B cell (primary cell): ENCODE measurements around the gene NTHL1. TPM values are rescaled to one million over a fixed set of nuclear protein-coding genes. Genes with fewer than 3 reads are reported as not detected.

Source experiments
- ATAC-seq: fragments of 200-7000 bp; cut with Tn5 transposase; one replicate; pipeline ENCODE4 v1.10.0; 2021; ENCODE audit warnings: low read depth, mild to moderate bottlenecking, moderate number of reproducible peaks, moderate library complexity
- CTCF ChIA-PET: fragments of 350-600 bp; sonication (Branson Sonifier 250); formaldehyde crosslinking; loops from one replicate; lab custom pipeline; 2021; ENCODE audit warnings: antibody characterized with exemption, inconsistent platforms; lab: Charles Lee
- POLR2A ChIA-PET: fragments of 350-600 bp; sonication (Branson Sonifier 250); formaldehyde crosslinking; loops from one replicate; lab custom pipeline; 2021; ENCODE audit warnings: antibody characterized with exemption; lab: Charles Lee
- DNase-seq: peaks from one replicate; pipeline ENCODE4 v3.0.0; 2013
- H2AFZ ChIP-seq: 2 replicates; pipeline ENCODE4 v1.6.1; 2012; ENCODE audit warnings: mild to moderate bottlenecking, low read depth, low read length; ENCODE audit not compliant: insufficient read depth, poor library complexity, severe bottlenecking
- H3K27ac ChIP-seq, 2 donors: 1 replicate in 1 of 2; 2 replicates in 1 of 2; pipeline ENCODE4 v1.5.1; 2012 to 2013; ENCODE audit warnings: low read length in 2 of 2, mild to moderate bottlenecking in 2 of 2, moderate library complexity in 1 of 2
- H3K27me3 ChIP-seq, 4 experiments: fragments of 200-600 bp in 1 of 4; sonication (generic) in 1 of 4; replicated peaks in 1 of 4; 1 replicate in 2 of 4; 2 replicates in 2 of 4; pipeline versions ENCODE4 v1.6.1 to v1.7.0; 2013 to 2016; ENCODE audit warnings: low read length in 3 of 4, mild to moderate bottlenecking in 2 of 4, mixed read lengths in 1 of 4, moderate library complexity in 1 of 4; ENCODE audit not compliant: insufficient read depth in 4 of 4, control insufficient read depth in 3 of 4; ENCODE audit errors: control extremely low read depth in 1 of 4
- H3K36me3 ChIP-seq, 2 experiments: replicated peaks in 1 of 2; 1 replicate in 1 of 2; 2 replicates in 1 of 2; pipeline versions ENCODE4 v1.6.1 to v1.7.1; 2013; ENCODE audit warnings: low read length in 1 of 2; ENCODE audit not compliant: insufficient read depth in 2 of 2, control insufficient read depth in 1 of 2; ENCODE audit errors: control extremely low read depth in 1 of 2, extremely low read depth in 1 of 2
- H3K4me1 ChIP-seq, 2 donors: fragments of 200-600 bp in 1 of 2; sonication (generic) in 1 of 2; 1 replicate in 1 of 2; 2 replicates in 1 of 2; pipeline versions ENCODE4 v1.5.1 to v1.6.1; 2013 to 2017; ENCODE audit warnings: low read length in 2 of 2; ENCODE audit not compliant: control insufficient read depth in 2 of 2, insufficient read depth in 2 of 2
- H3K4me2 ChIP-seq: replicated peaks from 2 replicates; pipeline ENCODE3; 2012; ENCODE audit warnings: mild to moderate bottlenecking, low read depth, low read length; ENCODE audit not compliant: poor library complexity, severe bottlenecking
- H3K4me3 ChIP-seq, 5 experiments: fragments of 200-600 bp in 1 of 5; sonication (generic) in 1 of 5; 1 replicate in 3 of 5; 2 replicates in 2 of 5; pipeline versions ENCODE4 v1.5.1 to v1.7.0; 2011 to 2016; ENCODE audit warnings: low read length in 4 of 5, mild to moderate bottlenecking in 4 of 5, low read depth in 2 of 5, control low read depth in 1 of 5, moderate library complexity in 1 of 5; ENCODE audit not compliant: insufficient read depth in 1 of 5; ENCODE audit errors: control extremely low read depth in 1 of 5, extremely low read depth in 1 of 5
- H3K79me2 ChIP-seq: fragments of 200-600 bp; sonication (generic); one replicate; pipeline ENCODE4 v1.6.0; 2016; ENCODE audit warnings: low read length; ENCODE audit not compliant: control insufficient read depth, insufficient read depth
- H3K9ac ChIP-seq: fragments of 200-600 bp; sonication (generic); 2 replicates; pipeline ENCODE4 v1.6.1; 2017; ENCODE audit warnings: mild to moderate bottlenecking, low read length, moderate library complexity
- H3K9me3 ChIP-seq, 3 donors: one replicate each; pipeline versions ENCODE4 v1.6.1 to v1.7.1; 2013; ENCODE audit warnings: low read length in 2 of 3; ENCODE audit not compliant: control insufficient read depth in 2 of 3, insufficient read depth in 1 of 3; ENCODE audit errors: control extremely low read depth in 1 of 3
- H4K20me1 ChIP-seq: 2 replicates; pipeline ENCODE4 v1.6.0; 2012; ENCODE audit warnings: mild to moderate bottlenecking, low read length; ENCODE audit not compliant: insufficient read depth, control insufficient read depth, poor library complexity, severe bottlenecking
- H3K27ac Mint-ChIP-seq: one replicate; pipeline ENCODE4 v1.8.0; 2021; ENCODE audit warnings: mixed read lengths
- H3K27me3 Mint-ChIP-seq: one replicate; pipeline ENCODE4 v1.8.0; 2021; ENCODE audit warnings: mixed read lengths
- H3K4me1 Mint-ChIP-seq: one replicate; pipeline ENCODE4 v1.8.0; 2021; ENCODE audit warnings: mixed read lengths
- H3K4me3 Mint-ChIP-seq: one replicate; pipeline ENCODE4 v1.8.0; 2021; ENCODE audit warnings: mixed read lengths
- H3K9me3 Mint-ChIP-seq: one replicate; pipeline ENCODE4 v1.8.0; 2022; ENCODE audit warnings: mixed read lengths; ENCODE audit not compliant: insufficient read depth
- EZH2 ChIP-seq: IDR thresholded peaks from 2 replicates; pipeline ENCODE4 v1.6.1; 2012; ENCODE audit warnings: borderline replicate concordance, low read depth, mild to moderate bottlenecking, moderate library complexity, low read length; ENCODE audit not compliant: insufficient read depth, poor library complexity, severe bottlenecking
- WGBS: methylation state at CpG from one replicate; pipeline ENCODE4 v1.1.5; 2013; ENCODE audit warnings: missing lambda C conversion rate; ENCODE audit not compliant: insufficient coverage; 5-methylcytosine and 5-hydroxymethylcytosine counted together
- intact Hi-C: fragments of 100-400 bp; cut with micrococcal nuclease; formaldehyde crosslinking; loops from one replicate; pipeline ENCODE4 v1.10.0; 2022
- polyA plus RNA-seq: library from polyadenylated mRNA; depleted of rRNA; stranded (reverse); fragments of >200 nt; gene quantifications from 2 replicates; pipeline ENCODE4 v1.2.3, GENCODE V29; 2012
- total RNA-seq, 2 donors: library from RNA; stranded (reverse); fragments of 120-200 nt in 1 of 2; gene quantifications; 1 replicate in 1 of 2; 2 replicates in 1 of 2; pipeline versions ENCODE4 v1.2.3 to v1.2.4, GENCODE V29; 2013 to 2022
- TF ChIP-seq, protein P1 (sequence below): fragments of 200-600 bp; IDR thresholded peaks from one replicate; pipeline ENCODE4 v1.8.0; 2022; ENCODE audit warnings: antibody characterized with exemption, mild to moderate bottlenecking

Gene NTHL1
- total and polyA plus RNA-seq, 2 donors (not counting 1 experiment from before 2014, with no cell fraction given) = 17.5 to 27.6 TPM

DNA sequence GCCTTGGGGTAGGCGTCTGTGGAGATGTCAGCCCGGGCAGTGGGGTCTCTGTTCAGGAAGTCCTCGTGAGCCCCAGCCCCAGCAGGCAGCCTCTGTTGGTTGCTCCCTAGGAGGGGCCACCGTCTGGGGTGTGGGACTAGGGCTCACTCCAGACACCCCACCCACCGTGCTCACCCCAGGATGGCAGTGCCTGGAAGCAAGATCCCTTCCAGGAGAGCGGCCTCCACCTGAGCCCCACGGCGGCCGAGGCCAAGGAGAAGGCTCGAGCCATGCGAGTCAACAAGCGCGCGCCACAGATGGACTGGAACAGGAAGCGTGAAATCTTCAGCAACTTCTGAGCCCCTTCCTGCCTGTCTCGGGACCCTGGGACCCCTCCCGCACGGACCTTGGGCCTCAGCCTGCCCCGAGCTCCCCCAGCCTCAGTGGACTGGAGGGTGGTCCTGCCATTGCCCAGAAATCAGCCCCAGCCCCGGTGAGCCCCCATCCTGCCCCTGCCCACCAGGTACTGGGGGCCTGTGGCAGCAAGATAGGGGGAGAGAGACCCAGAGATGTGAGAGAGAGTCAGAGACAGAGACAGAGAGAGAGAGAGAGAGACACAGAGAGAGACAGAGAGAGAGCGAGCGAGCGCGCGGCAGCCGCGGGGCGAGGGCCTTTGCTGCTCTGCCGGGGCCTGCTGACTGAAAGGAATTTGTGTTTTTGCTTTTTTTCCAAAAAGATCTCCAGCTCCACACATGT is 9.8 kb downstream of the NTHL1 start:
- no peak overlapping the region for H3K4me3 Mint-ChIP-seq
- no peak for ATAC-seq
- no peak overlapping the region for H3K4me3 ChIP-seq
- no peak overlapping the region for H3K27ac ChIP-seq
- no peak overlapping the region for H2AFZ ChIP-seq
- no peak overlapping the region for H3K9ac ChIP-seq
- ChIA-PET CTCF (no interaction called here), POLR2A (interaction anchor here (0.6 kb wide), 1 partner anchor 8 kb away, joined by 3 read pairs; no protein-coding TSS in a partner anchor)
- no peaks in the 10 kb centered on the region for H3K4me1 Mint-ChIP-seq
- H3K4me2 ChIP-seq = no peak overlapping the region
- intact Hi-C loops = no loop called here
- no peak for DNase-seq
- no peaks in the 10 kb centered on the region for H3K9me3 Mint-ChIP-seq
- no peaks in the 10 kb centered on the region for H4K20me1 ChIP-seq
- TF ChIP-seq, protein P1, sequence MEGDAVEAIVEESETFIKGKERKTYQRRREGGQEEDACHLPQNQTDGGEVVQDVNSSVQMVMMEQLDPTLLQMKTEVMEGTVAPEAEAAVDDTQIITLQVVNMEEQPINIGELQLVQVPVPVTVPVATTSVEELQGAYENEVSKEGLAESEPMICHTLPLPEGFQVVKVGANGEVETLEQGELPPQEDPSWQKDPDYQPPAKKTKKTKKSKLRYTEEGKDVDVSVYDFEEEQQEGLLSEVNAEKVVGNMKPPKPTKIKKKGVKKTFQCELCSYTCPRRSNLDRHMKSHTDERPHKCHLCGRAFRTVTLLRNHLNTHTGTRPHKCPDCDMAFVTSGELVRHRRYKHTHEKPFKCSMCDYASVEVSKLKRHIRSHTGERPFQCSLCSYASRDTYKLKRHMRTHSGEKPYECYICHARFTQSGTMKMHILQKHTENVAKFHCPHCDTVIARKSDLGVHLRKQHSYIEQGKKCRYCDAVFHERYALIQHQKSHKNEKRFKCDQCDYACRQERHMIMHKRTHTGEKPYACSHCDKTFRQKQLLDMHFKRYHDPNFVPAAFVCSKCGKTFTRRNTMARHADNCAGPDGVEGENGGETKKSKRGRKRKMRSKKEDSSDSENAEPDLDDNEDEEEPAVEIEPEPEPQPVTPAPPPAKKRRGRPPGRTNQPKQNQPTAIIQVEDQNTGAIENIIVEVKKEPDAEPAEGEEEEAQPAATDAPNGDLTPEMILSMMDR = no peak
- no peak for TF ChIP-seq EZH2
- H3K4me1 ChIP-seq = peaks cover 0 to 4% of the 10 kb centered on the region in 2 donors
- peaks cover 0 to 7% (median 0%) of the 10 kb centered on the region in 4 experiments for H3K27me3 ChIP-seq
- H3K36me3 ChIP-seq = no peaks in the 10 kb centered on the region
- H3K79me2 ChIP-seq = no peaks in the 10 kb centered on the region
- H3K27ac Mint-ChIP-seq = no peak overlapping the region
- no peaks in the 10 kb centered on the region for H3K27me3 Mint-ChIP-seq
- 89% methylated on average over 21 of the region's 29 CpGs for WGBS
- H3K9me3 ChIP-seq = no peaks in the 10 kb centered on the region

DNA sequence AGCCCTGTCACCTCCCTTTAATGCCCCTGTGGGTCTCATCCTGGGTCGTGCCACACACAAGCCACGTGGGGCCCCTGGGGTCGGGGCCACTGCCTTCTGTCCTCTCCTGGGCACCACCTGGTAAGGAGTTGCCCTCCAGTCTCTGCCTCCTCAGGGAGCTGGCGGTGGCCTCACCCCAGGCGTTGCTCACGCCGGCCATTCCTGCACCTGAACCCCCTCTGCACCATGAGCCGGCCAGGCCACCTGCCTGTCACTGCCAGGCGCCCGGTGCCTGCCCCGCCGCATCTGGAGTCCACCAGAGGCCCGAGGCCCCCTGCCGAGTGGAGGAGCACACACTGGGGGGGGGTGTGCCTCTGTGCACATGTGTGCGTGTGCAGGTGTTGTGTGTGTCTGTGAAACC is 10.5 kb downstream of the NTHL1 start:
- POLR2A ChIA-PET = no interaction called here
- H3K9ac ChIP-seq = no peak overlapping the region
- CTCF ChIA-PET = no interaction called here
- H3K36me3 ChIP-seq = no peaks in the 10 kb centered on the region
- ATAC-seq (no peak), DNase-seq (no peak)
- H3K9me3 ChIP-seq = peaks cover 0 to 3% (median 0%) of the 10 kb centered on the region in 3 donors
- no peak overlapping the region for H3K4me3 ChIP-seq
- intact Hi-C loops = no loop called here
- no peaks in the 10 kb centered on the region for H4K20me1 ChIP-seq
- no peak overlapping the region for H3K4me3 Mint-ChIP-seq
- no peaks in the 10 kb centered on the region for H3K9me3 Mint-ChIP-seq
- 79% methylated on average over 9 of the region's 15 CpGs for WGBS
- H3K27me3 ChIP-seq = peaks cover 0 to 10% (median 0%) of the 10 kb centered on the region in 4 experiments
- H3K27me3 Mint-ChIP-seq = no peaks in the 10 kb centered on the region
- no peaks in the 10 kb centered on the region for H3K4me1 Mint-ChIP-seq
- no peak for TF ChIP-seq EZH2
- TF ChIP-seq, protein P1 = no peak
- no peak overlapping the region for H3K4me2 ChIP-seq
- H3K4me1 ChIP-seq = peaks cover 0 to 5% of the 10 kb centered on the region in 2 donors
- H3K27ac ChIP-seq = no peak overlapping the region
- H3K79me2 ChIP-seq = no peaks in the 10 kb centered on the region
- H2AFZ ChIP-seq = no peak overlapping the region
- H3K27ac Mint-ChIP-seq = no peak overlapping the region
